Measurements from ENCODE around the gene DDX41. TPM values are rescaled to one million over a fixed set of nuclear protein-coding genes. Genes with fewer than 3 reads are reported as not detected.
A peak's percentile ranks its signal among the peaks of the same experiment; 100 is the strongest.

DDX41 gene
- total RNA-seq, 2 experiments from 2014 or later: 49.6 to 49.7 TPM

DNA sequence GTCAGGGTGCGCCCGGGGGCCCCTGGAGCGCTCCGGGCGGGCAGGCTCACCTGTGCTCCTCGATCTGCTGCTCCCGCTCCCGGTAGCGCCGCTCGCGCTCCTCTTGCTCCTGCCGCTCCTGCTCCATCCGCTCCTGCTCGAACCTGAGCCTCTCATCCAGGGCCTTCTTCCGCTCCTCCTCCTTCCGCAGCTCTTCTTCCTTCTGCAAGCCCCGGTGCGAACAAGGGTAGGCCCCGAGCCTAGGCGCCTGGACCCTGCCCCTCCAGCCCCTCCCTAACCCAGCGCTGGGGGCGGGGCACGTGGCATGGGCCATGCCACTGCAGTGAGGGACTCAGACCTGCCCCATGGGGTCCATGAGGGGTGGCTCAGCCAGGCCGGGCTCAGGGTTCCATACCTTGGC, 49.9 kb downstream of the DDX41 start:
- Mint-ChIP-seq H3K36me3 (ENCODE audit: low read depth) (no peaks in the 10 kb centered on the region), H3K27me3 (no peaks in the 10 kb centered on the region), H3K27ac (no peak overlapping the region), H3K4me3 (no peak overlapping the region), H3K4me1 (ENCODE audit: low read depth) (no peaks in the 10 kb centered on the region), H3K9me3 (no peaks in the 10 kb centered on the region)
- no peak overlapping the region for H3K27ac ChIP-seq (ENCODE audit: low read depth in 1 of 2, low read length in 2 of 2)
- H3K4me3 ChIP-seq (ENCODE audit: low read length): no peak overlapping the region
- no peaks in the 10 kb centered on the region for H3K9me3 ChIP-seq (ENCODE audit: control insufficient read depth in 1 of 2, insufficient read depth in 1 of 2, low read length in 2 of 2)
- CTCF ChIA-PET: no interaction called here
- DNase-seq (no peak), ATAC-seq (ENCODE audit: poor library complexity) (no peak)
- peaks cover 15% of the 10 kb centered on the region for H3K4me1 ChIP-seq (ENCODE audit: insufficient read depth, low read length)
- POLR2A ChIA-PET: no interaction called here
- H3K27me3 ChIP-seq (ENCODE audit: control insufficient read depth in 1 of 2, insufficient read depth in 2 of 2, low read length in 2 of 2): no peaks in the 10 kb centered on the region
- intact Hi-C loops (cut with DNase I, micrococcal nuclease): no loop called here
- TF ChIP-seq, protein P1, sequence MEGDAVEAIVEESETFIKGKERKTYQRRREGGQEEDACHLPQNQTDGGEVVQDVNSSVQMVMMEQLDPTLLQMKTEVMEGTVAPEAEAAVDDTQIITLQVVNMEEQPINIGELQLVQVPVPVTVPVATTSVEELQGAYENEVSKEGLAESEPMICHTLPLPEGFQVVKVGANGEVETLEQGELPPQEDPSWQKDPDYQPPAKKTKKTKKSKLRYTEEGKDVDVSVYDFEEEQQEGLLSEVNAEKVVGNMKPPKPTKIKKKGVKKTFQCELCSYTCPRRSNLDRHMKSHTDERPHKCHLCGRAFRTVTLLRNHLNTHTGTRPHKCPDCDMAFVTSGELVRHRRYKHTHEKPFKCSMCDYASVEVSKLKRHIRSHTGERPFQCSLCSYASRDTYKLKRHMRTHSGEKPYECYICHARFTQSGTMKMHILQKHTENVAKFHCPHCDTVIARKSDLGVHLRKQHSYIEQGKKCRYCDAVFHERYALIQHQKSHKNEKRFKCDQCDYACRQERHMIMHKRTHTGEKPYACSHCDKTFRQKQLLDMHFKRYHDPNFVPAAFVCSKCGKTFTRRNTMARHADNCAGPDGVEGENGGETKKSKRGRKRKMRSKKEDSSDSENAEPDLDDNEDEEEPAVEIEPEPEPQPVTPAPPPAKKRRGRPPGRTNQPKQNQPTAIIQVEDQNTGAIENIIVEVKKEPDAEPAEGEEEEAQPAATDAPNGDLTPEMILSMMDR (IDR thresholded peaks at IDR 0.05): no peak
- H3K36me3 ChIP-seq (ENCODE audit: insufficient read depth, low read length): no peaks in the 10 kb centered on the region

DNA sequence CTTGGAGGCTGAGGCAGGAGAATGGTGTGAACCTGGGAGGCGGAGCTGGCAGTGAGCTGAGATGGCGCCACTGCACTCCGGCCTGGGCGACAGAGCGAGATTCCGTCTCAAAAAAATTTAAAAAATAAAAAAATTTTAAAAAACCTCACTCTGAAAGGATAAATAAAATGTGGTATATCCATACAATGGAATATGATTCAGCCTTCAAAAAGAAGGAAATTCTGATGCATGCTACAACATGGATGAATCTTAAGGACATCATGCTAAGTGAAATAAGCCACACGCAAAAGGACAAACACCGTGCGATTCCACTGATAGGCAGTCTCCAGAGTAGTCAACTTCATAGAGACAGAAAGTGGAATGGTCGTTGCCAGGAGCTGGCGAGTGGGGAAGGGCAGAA, 51.7 kb downstream of the DDX41 start:
- no peak overlapping the region for H3K4me3 Mint-ChIP-seq
- TF ChIP-seq, protein P1 (IDR thresholded peaks at IDR 0.05): no peak
- no peaks in the 10 kb centered on the region for H3K4me1 Mint-ChIP-seq (ENCODE audit: low read depth)
- peaks cover 14% of the 10 kb centered on the region for H3K4me1 ChIP-seq (ENCODE audit: insufficient read depth, low read length)
- no peak for DNase-seq
- H3K36me3 ChIP-seq (ENCODE audit: insufficient read depth, low read length): no peaks in the 10 kb centered on the region
- H3K27me3 ChIP-seq (ENCODE audit: control insufficient read depth in 1 of 2, insufficient read depth in 2 of 2, low read length in 2 of 2): no peaks in the 10 kb centered on the region
- ChIA-PET CTCF (interaction anchor here (0.7 kb wide), 1 partner anchor 8 kb away, joined by 3 read pairs; no protein-coding TSS in a partner anchor), POLR2A (interaction anchor here (1.0 kb wide), 1 partner anchor 82 kb away, joined by 3 read pairs; no protein-coding TSS in a partner anchor)
- no peaks in the 10 kb centered on the region for H3K9me3 ChIP-seq (ENCODE audit: control insufficient read depth in 1 of 2, insufficient read depth in 1 of 2, low read length in 2 of 2)
- no peak for ATAC-seq (ENCODE audit: poor library complexity)
- H3K27ac Mint-ChIP-seq: no peak overlapping the region
- no peaks in the 10 kb centered on the region for H3K9me3 Mint-ChIP-seq
- no peaks in the 10 kb centered on the region for H3K36me3 Mint-ChIP-seq (ENCODE audit: low read depth)
- no peak overlapping the region for H3K27ac ChIP-seq (ENCODE audit: low read depth in 1 of 2, low read length in 2 of 2)
- intact Hi-C loops (cut with DNase I, micrococcal nuclease): no loop called here
- no peak overlapping the region for H3K4me3 ChIP-seq (ENCODE audit: low read length)
- no peaks in the 10 kb centered on the region for H3K27me3 Mint-ChIP-seq

DNA sequence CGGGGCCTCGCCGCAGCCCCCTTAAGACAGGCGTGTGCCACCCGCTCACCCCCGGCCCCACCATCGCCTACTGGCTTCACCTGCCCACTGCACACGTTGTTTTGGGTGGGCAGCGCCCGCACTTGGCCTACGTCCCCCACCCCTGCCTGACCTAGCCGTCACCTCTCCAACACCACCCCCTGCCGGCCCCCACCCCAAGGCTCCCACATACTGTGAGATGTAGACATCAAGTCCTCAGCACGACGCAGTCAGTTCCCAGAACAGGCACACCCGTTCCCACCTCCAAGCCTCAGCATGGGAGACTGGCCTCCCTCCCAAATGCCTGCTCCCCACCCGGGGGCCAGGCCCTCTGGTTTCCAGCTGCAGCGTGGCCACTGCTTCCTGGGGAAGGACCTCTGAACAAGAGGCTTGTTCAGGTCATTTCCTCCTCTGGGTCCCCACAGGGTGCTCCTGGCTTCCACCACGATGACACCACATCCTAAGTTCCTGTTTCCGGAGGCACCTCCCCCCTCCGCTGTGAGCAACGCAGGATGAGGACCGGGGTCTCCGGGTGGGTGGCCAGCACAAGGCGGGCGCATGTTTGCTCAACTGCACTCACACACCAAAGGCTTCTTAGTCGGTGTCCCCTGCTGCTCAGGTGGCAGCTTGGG, 54.6 kb downstream of the DDX41 start:
- H3K27ac Mint-ChIP-seq: no peak overlapping the region
- H3K4me1 ChIP-seq (ENCODE audit: insufficient read depth, low read length): peaks cover 18% of the 10 kb centered on the region
- H3K4me3 Mint-ChIP-seq: no peak overlapping the region
- peaks cover 4% of the 10 kb centered on the region for H3K4me1 Mint-ChIP-seq (ENCODE audit: low read depth)
- intact Hi-C loops (cut with DNase I, micrococcal nuclease): no loop called here
- no peak overlapping the region for H3K4me3 ChIP-seq (ENCODE audit: low read length)
- no peaks in the 10 kb centered on the region for H3K9me3 ChIP-seq (ENCODE audit: control insufficient read depth in 1 of 2, insufficient read depth in 1 of 2, low read length in 2 of 2)
- H3K27ac ChIP-seq (ENCODE audit: low read depth in 1 of 2, low read length in 2 of 2): no peak overlapping the region
- peak in 2 of 14 experiments; percentile 45 to 61 for DNase-seq
- H3K9me3 Mint-ChIP-seq: no peaks in the 10 kb centered on the region
- no peak for ATAC-seq (ENCODE audit: poor library complexity)
- no peaks in the 10 kb centered on the region for H3K27me3 Mint-ChIP-seq
- H3K27me3 ChIP-seq (ENCODE audit: control insufficient read depth in 1 of 2, insufficient read depth in 2 of 2, low read length in 2 of 2): no peaks in the 10 kb centered on the region
- no peaks in the 10 kb centered on the region for H3K36me3 ChIP-seq (ENCODE audit: insufficient read depth, low read length)
- POLR2A ChIA-PET: no interaction called here
- CTCF ChIA-PET: no interaction called here
- H3K36me3 Mint-ChIP-seq (ENCODE audit: low read depth): no peaks in the 10 kb centered on the region
- TF ChIP-seq, protein P1 (IDR thresholded peaks at IDR 0.05): no peak

Other genes with a start within 250 kb of the DDX41 start
- 10 to 100 TPM; 17.0 to 18.0 TPM for gene RAB24, start 213.2 kb downstream of the DDX41 start, total RNA-seq
- 10 to 100 TPM; 33.1 to 35.0 TPM for gene PRELID1, start 213.2 kb downstream of the DDX41 start, total RNA-seq
- gene MXD3, start 205.1 kb downstream of the DDX41 start, total RNA-seq: 1 to 10 TPM; 5.8 to 7.5 TPM
- gene LMAN2, start 165.3 kb downstream of the DDX41 start, total RNA-seq: 10 to 100 TPM; 54.5 to 55.6 TPM
- gene RGS14, start 159.0 kb downstream of the DDX41 start, total RNA-seq: 10 to 100 TPM; 34.7 to 35.3 TPM
- gene SLC34A1, start 132.5 kb downstream of the DDX41 start, total RNA-seq: not detected
- not detected for gene PFN3, start 116.3 kb downstream of the DDX41 start, total RNA-seq
- under 1 TPM; 0.20 to 0.60 TPM for gene F12, start 107.4 kb downstream of the DDX41 start, total RNA-seq
- gene GRK6, start 90.3 kb downstream of the DDX41 start, total RNA-seq: 100 to 1,000 TPM; 186 to 192 TPM
- gene PRR7, start 70.1 kb downstream of the DDX41 start, total RNA-seq: 10 to 100 TPM; 23.3 to 23.5 TPM
- gene DBN1, start 43.3 kb downstream of the DDX41 start, total RNA-seq: 1 to 10 TPM; 1.8 to 2.5 TPM
- gene PDLIM7, start 19.4 kb downstream of the DDX41 start, total RNA-seq: 1 to 10 TPM; 5.2 to 6.0 TPM
- gene DOK3, start 7.1 kb downstream of the DDX41 start, total RNA-seq: 1 to 10 TPM; 1.3 to 1.4 TPM
- 100 to 1,000 TPM; 150 to 155 TPM for gene FAM193B, start 37.6 kb upstream of the DDX41 start, total RNA-seq
- gene TMED9, start 75.2 kb upstream of the DDX41 start, total RNA-seq: 10 to 100 TPM; 42.7 to 47.8 TPM
- gene B4GALT7, start 83.2 kb upstream of the DDX41 start, total RNA-seq: 10 to 100 TPM; 31.1 to 33.8 TPM